ENCODE measurements around the gene UVSSA.

DNA sequence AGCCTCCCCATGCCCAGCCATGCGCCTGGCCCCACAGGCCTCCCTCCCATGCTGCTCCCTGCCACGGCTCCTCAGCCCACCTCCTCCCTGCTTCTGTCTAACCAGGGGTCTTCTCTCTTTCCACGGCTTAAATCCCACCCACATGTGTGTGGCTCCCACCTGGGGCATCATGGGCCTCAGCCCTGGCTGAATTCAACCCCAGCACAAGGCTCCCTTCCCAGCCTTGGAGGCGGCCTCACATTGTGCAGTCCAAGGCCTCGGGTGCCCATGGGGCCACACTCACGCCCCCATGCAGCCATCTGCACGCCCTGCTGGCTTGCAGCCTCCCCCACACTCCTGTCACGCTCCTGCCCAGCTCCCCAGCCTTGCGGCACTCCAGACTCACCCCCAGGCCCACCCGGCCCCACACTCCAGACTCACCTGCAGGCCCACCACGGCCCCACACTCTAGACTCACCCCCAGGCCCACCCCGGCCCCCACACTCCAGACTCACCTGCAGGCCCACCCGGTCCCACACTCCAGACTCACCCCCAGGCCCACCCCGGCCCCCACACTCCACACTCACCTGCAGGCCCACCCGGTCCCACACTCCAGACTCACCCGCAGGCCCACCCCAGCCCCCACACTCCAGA is 30.4 kb upstream of the UVSSA start:
- no peak for TF ChIP-seq POLR2A (IDR thresholded peaks at IDR 0.05)
- TF ChIP-seq, protein P1, sequence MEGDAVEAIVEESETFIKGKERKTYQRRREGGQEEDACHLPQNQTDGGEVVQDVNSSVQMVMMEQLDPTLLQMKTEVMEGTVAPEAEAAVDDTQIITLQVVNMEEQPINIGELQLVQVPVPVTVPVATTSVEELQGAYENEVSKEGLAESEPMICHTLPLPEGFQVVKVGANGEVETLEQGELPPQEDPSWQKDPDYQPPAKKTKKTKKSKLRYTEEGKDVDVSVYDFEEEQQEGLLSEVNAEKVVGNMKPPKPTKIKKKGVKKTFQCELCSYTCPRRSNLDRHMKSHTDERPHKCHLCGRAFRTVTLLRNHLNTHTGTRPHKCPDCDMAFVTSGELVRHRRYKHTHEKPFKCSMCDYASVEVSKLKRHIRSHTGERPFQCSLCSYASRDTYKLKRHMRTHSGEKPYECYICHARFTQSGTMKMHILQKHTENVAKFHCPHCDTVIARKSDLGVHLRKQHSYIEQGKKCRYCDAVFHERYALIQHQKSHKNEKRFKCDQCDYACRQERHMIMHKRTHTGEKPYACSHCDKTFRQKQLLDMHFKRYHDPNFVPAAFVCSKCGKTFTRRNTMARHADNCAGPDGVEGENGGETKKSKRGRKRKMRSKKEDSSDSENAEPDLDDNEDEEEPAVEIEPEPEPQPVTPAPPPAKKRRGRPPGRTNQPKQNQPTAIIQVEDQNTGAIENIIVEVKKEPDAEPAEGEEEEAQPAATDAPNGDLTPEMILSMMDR (IDR thresholded peaks at IDR 0.05): no peak
- no peak for TF ChIP-seq POLR2AphosphoS5 (IDR thresholded peaks at IDR 0.05)

Measured in breast epithelium (tissue), 3 donors.